HCT116 (cell line): ENCODE results near the gene PTPRJ. TPM values are rescaled to one million over a fixed set of nuclear protein-coding genes. Genes with fewer than 3 reads are reported as not detected.

Source experiments
- ATAC-seq: fragments of 200-7000 bp; cut with Tn5 transposase; 2 replicates; pipeline ENCODE4 v1.9.1; 2020; ENCODE audit warnings: mild to moderate bottlenecking, moderate library complexity
- BruUV-seq: library from RNA; stranded (reverse); fragments of 400-500 nt; replicated peaks from 2 replicates; lab custom pipeline; 2021; lab: Mats Ljungman, UMichigan
- CTCF ChIA-PET: fragments of 300-600 bp; sonication (Branson Sonifier 250); formaldehyde crosslinking; loops from one replicate; lab custom pipeline; 2021; ENCODE audit warnings: antibody characterized with exemption; lab: Charles Lee
- POLR2A ChIA-PET: fragments of 300-600, 350-600 bp; sonication (Branson Sonifier 250); formaldehyde crosslinking; loops from one replicate; lab custom pipeline; 2021; ENCODE audit warnings: antibody characterized with exemption; lab: Charles Lee
- RAD21 ChIA-PET, 2 experiments: fragments of 300-600 bp; sonication (Branson Sonifier 250); formaldehyde crosslinking; loops; one replicate each; lab custom pipeline; 2023; ENCODE audit warnings: low total read pairs in 2 of 2; ENCODE audit not compliant: uncharacterized antibody in 2 of 2, unreplicated experiment in 2 of 2, low non-redundant PET in 1 of 2; lab: Charles Lee
- DNase-seq: peaks from one replicate; pipeline ENCODE4 v3.0.0-alpha.2; 2010; ENCODE audit warnings: low read depth, low spot score
- H2AFZ ChIP-seq: fragments of 200-600 bp; shearing (Covaris generic), sonication (generic); 2 replicates; pipeline ENCODE4 v1.6.1; 2017; ENCODE audit warnings: low read depth, mixed run types, mixed read lengths, antibody characterized with exemption, low read length; ENCODE audit not compliant: poor library complexity, severe bottlenecking
- H3K27ac ChIP-seq: 2 replicates; pipeline ENCODE4 v1.5.1; 2012; ENCODE audit warnings: low read depth, low read length
- H3K27me3 ChIP-seq: fragments of 200-600 bp; sonication (generic); 2 replicates; pipeline ENCODE4 v1.6.1; 2016; ENCODE audit warnings: mixed run types, low read length, mixed read lengths; ENCODE audit not compliant: insufficient read depth
- H3K36me3 ChIP-seq, 2 experiments: fragments of 200-500 bp in 1 of 2; fragments of 200-600 bp in 1 of 2; sonication (Bioruptor generic) in 1 of 2; sonication (generic) in 1 of 2; 2 replicates each; pipeline versions ENCODE4 v1.5.1 to v1.6.1; 2014 to 2016; ENCODE audit warnings: low read length in 2 of 2, inconsistent platforms in 1 of 2, mixed read lengths in 1 of 2, mixed run types in 1 of 2; ENCODE audit not compliant: insufficient read depth in 2 of 2, control insufficient read depth in 1 of 2
- H3K4me1 ChIP-seq, 2 experiments: fragments of 200-600 bp in 1 of 2; sonication (generic) in 1 of 2; 2 replicates each; pipeline versions ENCODE4 v1.5.1 to v1.6.1; 2012 to 2017; ENCODE audit warnings: low read length in 2 of 2, inconsistent platforms in 1 of 2, mild to moderate bottlenecking in 1 of 2, mixed read lengths in 1 of 2, mixed run types in 1 of 2, moderate library complexity in 1 of 2; ENCODE audit not compliant: insufficient read depth in 2 of 2, control insufficient read depth in 1 of 2
- H3K4me2 ChIP-seq: fragments of 200-600 bp; sonication (generic); 2 replicates; pipeline ENCODE4 v1.6.1; 2017; ENCODE audit warnings: mixed run types, low read length, mixed read lengths
- H3K4me3 ChIP-seq, 2 experiments: fragments of 200-600 bp in 1 of 2; sonication (generic) in 1 of 2; replicated peaks in 1 of 2; 2 replicates each; pipeline ENCODE4 v1.5.1; 2011 to 2016; ENCODE audit warnings: low read length in 2 of 2, control low read depth in 1 of 2, low read depth in 1 of 2, mild to moderate bottlenecking in 1 of 2, mixed read lengths in 1 of 2, mixed run types in 1 of 2
- H3K79me2 ChIP-seq: fragments of 200-600 bp; sonication (generic); 2 replicates; pipeline ENCODE4 v1.6.1; 2017; ENCODE audit warnings: mild to moderate bottlenecking, mixed run types, low read length, moderate library complexity, mixed read lengths; ENCODE audit not compliant: insufficient read depth
- H3K9ac ChIP-seq: fragments of 200-600 bp; sonication (generic); 2 replicates; pipeline ENCODE4 v1.6.1; 2016; ENCODE audit warnings: low read length, mixed read lengths
- H3K9me2 ChIP-seq: fragments of 200-600 bp; sonication (generic), shearing (Covaris generic); 2 replicates; pipeline ENCODE4 v1.6.1; 2017; ENCODE audit warnings: mixed run types, mild to moderate bottlenecking, moderate library complexity; ENCODE audit not compliant: insufficient read depth
- H3K9me3 ChIP-seq, 2 experiments: fragments of 200-500 bp in 1 of 2; fragments of 200-600 bp in 1 of 2; sonication (Bioruptor generic) in 1 of 2; sonication (generic) in 1 of 2; 2 replicates each; pipeline ENCODE4 v1.6.1; 2014 to 2017; ENCODE audit warnings: low read length in 2 of 2, mixed read lengths in 2 of 2, inconsistent platforms in 1 of 2, low read depth in 1 of 2, mild to moderate bottlenecking in 1 of 2, mixed run types in 1 of 2, moderate library complexity in 1 of 2; ENCODE audit not compliant: control insufficient read depth in 1 of 2, insufficient read depth in 1 of 2
- H4K20me1 ChIP-seq: fragments of 200-600 bp; sonication (generic), shearing (Covaris generic); 2 replicates; pipeline ENCODE4 v1.6.1; 2017; ENCODE audit warnings: mixed run types, mild to moderate bottlenecking, moderate library complexity; ENCODE audit not compliant: insufficient read depth
- CEBPB ChIP-seq: IDR thresholded peaks from 2 replicates; pipeline ENCODE4 v1.6.1; 2012; ENCODE audit warnings: low read depth
- EZH2phosphoT487 ChIP-seq: fragments of 200-600 bp; IDR thresholded peaks from 2 replicates; pipeline ENCODE4 v1.6.1; 2018; ENCODE audit warnings: antibody characterized with exemption, borderline replicate concordance
- MAX ChIP-seq: IDR thresholded peaks from 2 replicates; pipeline ENCODE4 v1.6.1; 2012
- POLR2AphosphoS5 ChIP-seq: IDR thresholded peaks from 2 replicates; pipeline ENCODE4 v1.6.1; 2011; ENCODE audit warnings: mild to moderate bottlenecking, low read depth, low read length, moderate library complexity
- SIN3A ChIP-seq: IDR thresholded peaks from 2 replicates; pipeline ENCODE4 v1.6.1; 2012; ENCODE audit warnings: low read depth
- ZBTB33 ChIP-seq: IDR thresholded peaks from 2 replicates; pipeline ENCODE4 v1.6.1; 2011; ENCODE audit warnings: mild to moderate bottlenecking, low read length, moderate library complexity; ENCODE audit not compliant: insufficient replicate concordance; ENCODE audit errors: extremely low read depth
- intact Hi-C: fragments of 100-400 bp; cut with micrococcal nuclease; formaldehyde crosslinking; loops from 2 replicates; pipeline ENCODE4 v1.10.0; 2022
- total RNA-seq: library from RNA; stranded (reverse); gene quantifications from one replicate; pipeline ENCODE4 v1.2.1, GENCODE V29; 2021; ENCODE audit not compliant: unreplicated experiment
- TF ChIP-seq, protein P1 (sequence below): IDR thresholded peaks from 2 replicates; pipeline ENCODE4 v1.6.1; 2012; ENCODE audit warnings: low read depth

PTPRJ gene
- total RNA-seq, 1 experiment from 2014 or later = 19.1 TPM

- no peak overlapping the region for H2AFZ ChIP-seq
- ATAC-seq (no peak), DNase-seq (no peak)
- POLR2A ChIA-PET = no interaction called here
- no peak overlapping the region for H3K4me3 ChIP-seq
- no peak overlapping the region for H3K27ac ChIP-seq
- no TSS peak for BruUV-seq
- no peak overlapping the region for H3K9ac ChIP-seq
- H3K27me3 ChIP-seq = no peaks in the 10 kb centered on the region
- TF ChIP-seq CEBPB = no peak
- no peak for TF ChIP-seq POLR2AphosphoS5
- TF ChIP-seq, protein P1, sequence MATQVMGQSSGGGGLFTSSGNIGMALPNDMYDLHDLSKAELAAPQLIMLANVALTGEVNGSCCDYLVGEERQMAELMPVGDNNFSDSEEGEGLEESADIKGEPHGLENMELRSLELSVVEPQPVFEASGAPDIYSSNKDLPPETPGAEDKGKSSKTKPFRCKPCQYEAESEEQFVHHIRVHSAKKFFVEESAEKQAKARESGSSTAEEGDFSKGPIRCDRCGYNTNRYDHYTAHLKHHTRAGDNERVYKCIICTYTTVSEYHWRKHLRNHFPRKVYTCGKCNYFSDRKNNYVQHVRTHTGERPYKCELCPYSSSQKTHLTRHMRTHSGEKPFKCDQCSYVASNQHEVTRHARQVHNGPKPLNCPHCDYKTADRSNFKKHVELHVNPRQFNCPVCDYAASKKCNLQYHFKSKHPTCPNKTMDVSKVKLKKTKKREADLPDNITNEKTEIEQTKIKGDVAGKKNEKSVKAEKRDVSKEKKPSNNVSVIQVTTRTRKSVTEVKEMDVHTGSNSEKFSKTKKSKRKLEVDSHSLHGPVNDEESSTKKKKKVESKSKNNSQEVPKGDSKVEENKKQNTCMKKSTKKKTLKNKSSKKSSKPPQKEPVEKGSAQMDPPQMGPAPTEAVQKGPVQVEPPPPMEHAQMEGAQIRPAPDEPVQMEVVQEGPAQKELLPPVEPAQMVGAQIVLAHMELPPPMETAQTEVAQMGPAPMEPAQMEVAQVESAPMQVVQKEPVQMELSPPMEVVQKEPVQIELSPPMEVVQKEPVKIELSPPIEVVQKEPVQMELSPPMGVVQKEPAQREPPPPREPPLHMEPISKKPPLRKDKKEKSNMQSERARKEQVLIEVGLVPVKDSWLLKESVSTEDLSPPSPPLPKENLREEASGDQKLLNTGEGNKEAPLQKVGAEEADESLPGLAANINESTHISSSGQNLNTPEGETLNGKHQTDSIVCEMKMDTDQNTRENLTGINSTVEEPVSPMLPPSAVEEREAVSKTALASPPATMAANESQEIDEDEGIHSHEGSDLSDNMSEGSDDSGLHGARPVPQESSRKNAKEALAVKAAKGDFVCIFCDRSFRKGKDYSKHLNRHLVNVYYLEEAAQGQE = no peak
- TF ChIP-seq SIN3A = no peak
- no peak for TF ChIP-seq EZH2phosphoT487
- TF ChIP-seq ZBTB33 = no peak
- TF ChIP-seq MAX = no peak
- H3K4me1 ChIP-seq = peaks cover 0 to 3% of the 10 kb centered on the region in 2 experiments; a peak in 2 of 4 replicates
- intact Hi-C loops = no loop called here
- H3K79me2 ChIP-seq = no peaks in the 10 kb centered on the region
- no peaks in the 10 kb centered on the region for H4K20me1 ChIP-seq
- no peaks in the 10 kb centered on the region for H3K36me3 ChIP-seq
- CTCF ChIA-PET = no interaction called here
- no peaks in the 10 kb centered on the region for H3K9me2 ChIP-seq
- no peaks in the 10 kb centered on the region for H3K9me3 ChIP-seq
- no peak overlapping the region for H3K4me2 ChIP-seq
- RAD21 ChIA-PET = no interaction called here
Observed at GRCh38 chr11:48074425-48075181, 94.2 kb downstream of the PTPRJ start.
